Natural killer cell (primary cell): ENCODE results near the gene DAO. TPM values are rescaled to one million over a fixed set of nuclear protein-coding genes. Genes with fewer than 3 reads are reported as not detected.

Experiments used
- ATAC-seq, 3 donors: fragments of 150-1000 bp in 2 of 3; fragments of 200-7000 bp in 1 of 3; cut with Tn5 transposase; 1 replicate in 1 of 3; 2 replicates in 2 of 3; pipeline ENCODE4 v1.10.0; 2021; ENCODE audit warnings: mild to moderate bottlenecking in 2 of 3, moderate library complexity in 2 of 3
- DNase-seq, 2 donors: peaks; one replicate each; pipeline versions ENCODE4 v3.0.0 to v3.0.0-alpha.2; 2013 to 2021; ENCODE audit warnings: mixed read lengths in 1 of 2
- H3K27ac ChIP-seq: one replicate; pipeline ENCODE4 v1.5.1; 2013; ENCODE audit warnings: mild to moderate bottlenecking, low read length
- H3K27me3 ChIP-seq: one replicate; pipeline ENCODE4 v1.6.1; 2013; ENCODE audit warnings: low read length; ENCODE audit not compliant: control insufficient read depth, insufficient read depth
- H3K36me3 ChIP-seq: one replicate; pipeline ENCODE4 v1.6.1; 2013; ENCODE audit warnings: low read length; ENCODE audit not compliant: control insufficient read depth, insufficient read depth
- H3K4me1 ChIP-seq: one replicate; pipeline ENCODE4 v1.6.1; 2013; ENCODE audit warnings: low read length; ENCODE audit not compliant: control insufficient read depth, insufficient read depth
- H3K4me3 ChIP-seq: one replicate; pipeline ENCODE4 v1.5.1; 2013; ENCODE audit warnings: low read length
- H3K9me3 ChIP-seq: one replicate; pipeline ENCODE4 v1.6.1; 2013; ENCODE audit warnings: low read length; ENCODE audit not compliant: control insufficient read depth, insufficient read depth
- H3K27ac Mint-ChIP-seq, 2 donors: one replicate each; pipeline ENCODE4 v1.8.0; 2022; ENCODE audit warnings: mild to moderate bottlenecking in 2 of 2, mixed read lengths in 2 of 2, moderate library complexity in 1 of 2
- H3K27me3 Mint-ChIP-seq, 2 donors: one replicate each; pipeline ENCODE4 v1.8.0; 2022; ENCODE audit warnings: low read depth in 2 of 2, mixed read lengths in 2 of 2
- H3K36me3 Mint-ChIP-seq: one replicate; pipeline ENCODE4 v1.8.0; 2022; ENCODE audit warnings: mixed read lengths
- H3K4me1 Mint-ChIP-seq, 2 donors: one replicate each; pipeline ENCODE4 v1.8.0; 2022; ENCODE audit warnings: mixed read lengths in 2 of 2
- H3K4me3 Mint-ChIP-seq: one replicate; pipeline ENCODE4 v1.8.0; 2022; ENCODE audit warnings: mild to moderate bottlenecking, moderate library complexity, mixed read lengths
- H3K9me3 Mint-ChIP-seq, 2 donors: one replicate each; pipeline ENCODE4 v1.8.0; 2022; ENCODE audit warnings: mixed read lengths in 2 of 2
- WGBS: methylation state at CpG from one replicate; pipeline ENCODE4 v1.1.7; 2013; ENCODE audit warnings: missing lambda C conversion rate; ENCODE audit not compliant: insufficient coverage; 5-methylcytosine and 5-hydroxymethylcytosine counted together
- intact Hi-C: fragments of 100-400 bp; cut with micrococcal nuclease; formaldehyde crosslinking; loops from one replicate; pipeline ENCODE4 v1.14.2; 2022
- total RNA-seq, 4 donors: library from RNA; stranded (reverse); fragments of 120-200 nt in 1 of 4; gene quantifications; one replicate each; pipeline versions ENCODE4 v1.2.3 to v1.2.4, GENCODE V29; 2013 to 2022
- TF ChIP-seq, protein P1 (sequence below): fragments of 200-600 bp; IDR thresholded peaks from one replicate; pipeline ENCODE4 v1.8.0; 2022; ENCODE audit warnings: antibody characterized with exemption

DAO gene
- total RNA-seq, 3 donors from 2014 or later (not counting 1 experiment from before 2014, with no cell fraction given), result not detected

- no peak overlapping the region for H3K4me3 ChIP-seq
- H3K4me1 Mint-ChIP-seq, result no peaks in the 10 kb centered on the region
- TF ChIP-seq, protein P1, sequence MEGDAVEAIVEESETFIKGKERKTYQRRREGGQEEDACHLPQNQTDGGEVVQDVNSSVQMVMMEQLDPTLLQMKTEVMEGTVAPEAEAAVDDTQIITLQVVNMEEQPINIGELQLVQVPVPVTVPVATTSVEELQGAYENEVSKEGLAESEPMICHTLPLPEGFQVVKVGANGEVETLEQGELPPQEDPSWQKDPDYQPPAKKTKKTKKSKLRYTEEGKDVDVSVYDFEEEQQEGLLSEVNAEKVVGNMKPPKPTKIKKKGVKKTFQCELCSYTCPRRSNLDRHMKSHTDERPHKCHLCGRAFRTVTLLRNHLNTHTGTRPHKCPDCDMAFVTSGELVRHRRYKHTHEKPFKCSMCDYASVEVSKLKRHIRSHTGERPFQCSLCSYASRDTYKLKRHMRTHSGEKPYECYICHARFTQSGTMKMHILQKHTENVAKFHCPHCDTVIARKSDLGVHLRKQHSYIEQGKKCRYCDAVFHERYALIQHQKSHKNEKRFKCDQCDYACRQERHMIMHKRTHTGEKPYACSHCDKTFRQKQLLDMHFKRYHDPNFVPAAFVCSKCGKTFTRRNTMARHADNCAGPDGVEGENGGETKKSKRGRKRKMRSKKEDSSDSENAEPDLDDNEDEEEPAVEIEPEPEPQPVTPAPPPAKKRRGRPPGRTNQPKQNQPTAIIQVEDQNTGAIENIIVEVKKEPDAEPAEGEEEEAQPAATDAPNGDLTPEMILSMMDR, result no peak
- H3K27me3 ChIP-seq, result no peaks in the 10 kb centered on the region
- H3K36me3 Mint-ChIP-seq, result no peaks in the 10 kb centered on the region
- no peaks in the 10 kb centered on the region for H3K4me1 ChIP-seq
- intact Hi-C loops, result no loop called here
- H3K27me3 Mint-ChIP-seq, result peaks cover 0 to 6% of the 10 kb centered on the region in 2 donors
- H3K27ac Mint-ChIP-seq, result no peak overlapping the region
- no peak overlapping the region for H3K27ac ChIP-seq
- H3K36me3 ChIP-seq, result no peaks in the 10 kb centered on the region
- H3K9me3 ChIP-seq, result no peaks in the 10 kb centered on the region
- H3K9me3 Mint-ChIP-seq, result no peaks in the 10 kb centered on the region
- DNase-seq, result no peak
- WGBS, result 81% methylated on average over 7 of the region's 7 CpGs
- no peak for ATAC-seq
- H3K4me3 Mint-ChIP-seq, result no peak overlapping the region
These were observed 55.4 kb downstream of the DAO start for GRCh38 chr12:108935159-108935763.

- Mint-ChIP-seq H3K27me3 (peaks cover 0 to 3% of the 10 kb centered on the region in 2 donors), H3K27ac (no peak overlapping the region), H3K4me1 (no peaks in the 10 kb centered on the region), H3K9me3 (no peaks in the 10 kb centered on the region), H3K4me3 (no peak overlapping the region), H3K36me3 (no peaks in the 10 kb centered on the region)
- 93% methylated on average over 13 of the region's 13 CpGs for WGBS
- Histone ChIP-seq H3K36me3 (no peaks in the 10 kb centered on the region), H3K9me3 (no peaks in the 10 kb centered on the region), H3K4me3 (no peak overlapping the region), H3K27ac (no peak overlapping the region), H3K27me3 (no peaks in the 10 kb centered on the region), H3K4me1 (no peaks in the 10 kb centered on the region)
- intact Hi-C loops, result no loop called here
- no peak for ATAC-seq
- TF ChIP-seq, protein P1, result no peak
- no peak for DNase-seq
These were observed 58.5 kb downstream of the DAO start for GRCh38 chr12:108938247-108938924.

DNA sequence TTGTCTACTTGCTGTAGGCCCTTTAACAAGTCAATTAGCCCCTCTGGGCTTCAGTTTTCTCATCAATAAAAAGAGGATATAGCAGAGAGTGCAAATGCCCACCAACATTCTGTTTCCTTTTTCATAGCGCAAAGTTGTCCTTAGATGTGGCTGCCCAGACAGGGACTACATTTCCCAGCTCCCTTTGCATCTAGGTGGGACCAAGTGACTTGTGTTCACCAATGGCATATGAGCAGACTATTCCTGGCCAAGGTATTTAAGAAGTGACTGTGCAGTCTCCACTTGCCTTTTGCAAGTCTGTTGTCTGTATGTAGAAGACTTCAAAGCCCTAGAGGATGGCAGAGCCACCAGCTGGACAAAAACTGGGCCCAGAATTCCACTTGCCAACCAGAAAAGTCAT lies 59.7 kb downstream of the DAO start:
- Mint-ChIP-seq H3K36me3 (no peaks in the 10 kb centered on the region), H3K4me1 (no peaks in the 10 kb centered on the region), H3K27ac (no peak overlapping the region), H3K9me3 (no peaks in the 10 kb centered on the region), H3K27me3 (peaks cover 0 to 3% of the 10 kb centered on the region in 2 donors), H3K4me3 (no peak overlapping the region)
- TF ChIP-seq, protein P1, result no peak
- Histone ChIP-seq H3K4me3 (no peak overlapping the region), H3K9me3 (no peaks in the 10 kb centered on the region), H3K4me1 (no peaks in the 10 kb centered on the region), H3K27me3 (no peaks in the 10 kb centered on the region), H3K27ac (no peak overlapping the region), H3K36me3 (no peaks in the 10 kb centered on the region)
- DNase-seq (peak in 1 of 2 donors; percentile 49), ATAC-seq (peak in 1 of 3 donors; percentile 53)
- WGBS, result 13% methylated on average over 1 of the region's 1 CpG
- intact Hi-C loops, result no loop called here
